Peyer's patch (tissue), 4 donors: Measurements from ENCODE around the gene GNG7.

ENCODE experiments used
- POLR2A ChIP-seq, 2 donors: fragments of 450-650 bp; IDR thresholded peaks; one replicate each; pipeline ENCODE4 v1.5.1; 2017; ENCODE audit warnings: antibody characterized with exemption in 2 of 2, mild to moderate bottlenecking in 2 of 2, moderate library complexity in 2 of 2
- TF ChIP-seq, protein P1 (sequence below), 6 experiments: fragments of 450-650 bp in 4 of 6; fragments of 200-600 bp in 2 of 6; sonication (generic) in 1 of 6; IDR thresholded peaks; one replicate each; pipeline ENCODE4 v1.5.1; 2017 to 2019; ENCODE audit warnings: antibody characterized with exemption in 6 of 6, mild to moderate bottlenecking in 3 of 6, moderate library complexity in 1 of 6

- TF ChIP-seq, protein P1, sequence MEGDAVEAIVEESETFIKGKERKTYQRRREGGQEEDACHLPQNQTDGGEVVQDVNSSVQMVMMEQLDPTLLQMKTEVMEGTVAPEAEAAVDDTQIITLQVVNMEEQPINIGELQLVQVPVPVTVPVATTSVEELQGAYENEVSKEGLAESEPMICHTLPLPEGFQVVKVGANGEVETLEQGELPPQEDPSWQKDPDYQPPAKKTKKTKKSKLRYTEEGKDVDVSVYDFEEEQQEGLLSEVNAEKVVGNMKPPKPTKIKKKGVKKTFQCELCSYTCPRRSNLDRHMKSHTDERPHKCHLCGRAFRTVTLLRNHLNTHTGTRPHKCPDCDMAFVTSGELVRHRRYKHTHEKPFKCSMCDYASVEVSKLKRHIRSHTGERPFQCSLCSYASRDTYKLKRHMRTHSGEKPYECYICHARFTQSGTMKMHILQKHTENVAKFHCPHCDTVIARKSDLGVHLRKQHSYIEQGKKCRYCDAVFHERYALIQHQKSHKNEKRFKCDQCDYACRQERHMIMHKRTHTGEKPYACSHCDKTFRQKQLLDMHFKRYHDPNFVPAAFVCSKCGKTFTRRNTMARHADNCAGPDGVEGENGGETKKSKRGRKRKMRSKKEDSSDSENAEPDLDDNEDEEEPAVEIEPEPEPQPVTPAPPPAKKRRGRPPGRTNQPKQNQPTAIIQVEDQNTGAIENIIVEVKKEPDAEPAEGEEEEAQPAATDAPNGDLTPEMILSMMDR (IDR thresholded peaks at IDR 0.05), result no peak
- no peak for TF ChIP-seq POLR2A (IDR thresholded peaks at IDR 0.05)
These were observed 116.3 kb downstream of the GNG7 start for GRCh38 chr19:2586196-2586595.
